Mucosa of stomach (tissue), 1 donor: ENCODE measurements around the gene ORM2.

Experiments
- H3K27me3 ChIP-seq: one replicate; pipeline ENCODE4 v1.7.0; 2013; ENCODE audit warnings: mild to moderate bottlenecking, low read length; ENCODE audit not compliant: control insufficient read depth, insufficient read depth
- H3K36me3 ChIP-seq: one replicate; pipeline ENCODE4 v1.7.0; 2013; ENCODE audit warnings: low read length; ENCODE audit not compliant: control insufficient read depth, insufficient read depth
- H3K4me1 ChIP-seq: one replicate; pipeline ENCODE4 v1.7.0; 2013; ENCODE audit warnings: mild to moderate bottlenecking, low read length; ENCODE audit not compliant: control insufficient read depth, insufficient read depth
- H3K4me3 ChIP-seq: one replicate; pipeline ENCODE4 v1.7.0; 2013; ENCODE audit warnings: low read length
- H3K9ac ChIP-seq: one replicate; pipeline ENCODE4 v1.7.0; 2013; ENCODE audit warnings: mild to moderate bottlenecking, low read length, moderate library complexity
- H3K9me3 ChIP-seq: one replicate; pipeline ENCODE4 v1.7.0; 2013; ENCODE audit warnings: mild to moderate bottlenecking, low read length, moderate library complexity; ENCODE audit not compliant: control insufficient read depth
- donor health status: Pancreatic carcinoma.

ORM2 gene

DNA sequence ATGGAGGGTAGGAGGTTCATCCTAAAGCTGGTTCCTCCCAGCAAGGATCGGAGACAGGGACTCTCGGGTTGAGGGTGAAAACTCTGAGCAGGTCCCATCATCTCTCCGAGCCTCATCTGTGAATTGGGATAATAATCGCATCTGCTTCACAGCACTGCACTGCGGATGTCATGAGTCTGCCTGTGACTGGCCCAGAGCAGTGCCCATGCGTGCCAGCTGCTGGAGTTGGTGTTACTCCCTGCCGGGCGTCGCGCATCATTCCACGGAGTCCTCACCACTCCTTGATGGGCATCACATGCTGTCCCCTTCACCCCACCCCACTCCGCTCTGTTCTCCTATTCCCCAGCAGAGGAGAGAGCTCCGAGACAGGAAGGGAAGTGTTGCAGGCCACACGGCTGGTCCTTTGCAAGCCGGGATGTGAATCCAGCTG lies 41.9 kb upstream of the ORM2 start:
- H3K4me3 ChIP-seq = no peak overlapping the region
- no peak overlapping the region for H3K9ac ChIP-seq
- no peaks in the 10 kb centered on the region for H3K36me3 ChIP-seq
- H3K27me3 ChIP-seq = peaks cover 2% of the 10 kb centered on the region
- no peaks in the 10 kb centered on the region for H3K4me1 ChIP-seq
- no peaks in the 10 kb centered on the region for H3K9me3 ChIP-seq

DNA sequence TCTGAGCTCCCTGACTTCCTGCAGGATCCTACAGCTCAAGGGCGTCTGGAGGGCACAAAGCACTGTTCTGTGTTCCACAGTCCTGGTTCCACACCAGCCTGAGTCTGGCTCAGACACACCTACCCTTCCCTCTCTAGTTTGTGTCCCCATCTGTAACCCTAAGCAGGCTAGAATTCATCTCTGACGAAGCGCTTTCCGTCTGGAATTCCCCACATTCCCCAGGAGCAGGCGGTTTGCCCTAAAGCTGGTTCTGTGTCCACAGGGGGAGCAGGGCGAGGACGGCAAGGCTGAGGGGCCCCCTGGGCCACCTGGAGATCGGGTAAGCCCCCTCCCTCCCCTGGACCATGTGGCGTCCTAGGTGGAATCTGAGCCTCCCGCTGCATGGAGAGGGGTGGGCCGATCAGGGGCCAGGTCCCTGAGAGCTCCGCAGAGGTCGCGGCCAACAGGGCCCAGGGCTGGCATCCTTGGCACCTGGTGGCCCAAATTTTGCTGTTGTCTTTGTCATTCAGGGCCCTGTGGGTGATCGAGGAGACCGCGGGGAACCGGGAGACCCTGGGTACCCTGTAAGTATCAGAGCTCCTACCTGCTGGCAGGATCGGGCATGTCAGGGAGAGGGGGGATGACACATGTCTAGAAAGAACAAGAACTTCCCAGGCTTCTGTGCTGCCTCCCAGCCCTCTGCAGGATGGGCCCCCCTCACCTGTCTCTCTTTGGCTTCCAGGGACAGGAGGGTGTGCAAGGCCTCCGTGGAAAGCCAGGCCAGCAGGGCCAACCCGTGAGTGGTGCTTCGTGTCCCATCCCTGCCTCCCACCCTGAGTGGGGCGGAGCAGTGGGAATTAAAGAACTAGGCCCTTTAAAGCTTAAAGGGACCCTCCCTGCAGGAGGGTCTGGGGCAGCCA lies 41.2 kb upstream of the ORM2 start:
- Histone ChIP-seq H3K4me1 (no peaks in the 10 kb centered on the region), H3K36me3 (no peaks in the 10 kb centered on the region), H3K9ac (no peak overlapping the region), H3K4me3 (no peak overlapping the region), H3K9me3 (no peaks in the 10 kb centered on the region), H3K27me3 (peaks cover 2% of the 10 kb centered on the region)

DNA sequence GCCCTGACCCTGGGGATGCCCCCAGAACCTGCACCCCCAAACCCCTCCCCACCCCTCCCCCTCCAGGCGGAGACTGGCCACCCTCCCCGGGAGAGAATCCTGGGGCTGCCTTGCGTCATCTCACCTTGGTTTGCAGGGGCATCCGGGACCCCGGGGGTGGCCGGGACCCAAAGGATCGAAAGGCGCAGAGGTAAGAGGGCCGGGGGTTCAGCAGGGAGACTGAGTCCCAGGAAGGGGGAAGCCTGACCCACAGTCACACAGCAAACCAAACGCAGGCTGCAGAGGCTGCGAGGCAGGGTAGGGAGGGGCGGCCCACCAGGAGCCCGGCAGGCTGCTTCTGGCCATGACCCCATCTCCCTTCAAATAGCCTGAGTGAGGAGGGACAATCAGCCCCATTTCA lies 40.6 kb upstream of the ORM2 start:
- no peaks in the 10 kb centered on the region for H3K36me3 ChIP-seq

DNA sequence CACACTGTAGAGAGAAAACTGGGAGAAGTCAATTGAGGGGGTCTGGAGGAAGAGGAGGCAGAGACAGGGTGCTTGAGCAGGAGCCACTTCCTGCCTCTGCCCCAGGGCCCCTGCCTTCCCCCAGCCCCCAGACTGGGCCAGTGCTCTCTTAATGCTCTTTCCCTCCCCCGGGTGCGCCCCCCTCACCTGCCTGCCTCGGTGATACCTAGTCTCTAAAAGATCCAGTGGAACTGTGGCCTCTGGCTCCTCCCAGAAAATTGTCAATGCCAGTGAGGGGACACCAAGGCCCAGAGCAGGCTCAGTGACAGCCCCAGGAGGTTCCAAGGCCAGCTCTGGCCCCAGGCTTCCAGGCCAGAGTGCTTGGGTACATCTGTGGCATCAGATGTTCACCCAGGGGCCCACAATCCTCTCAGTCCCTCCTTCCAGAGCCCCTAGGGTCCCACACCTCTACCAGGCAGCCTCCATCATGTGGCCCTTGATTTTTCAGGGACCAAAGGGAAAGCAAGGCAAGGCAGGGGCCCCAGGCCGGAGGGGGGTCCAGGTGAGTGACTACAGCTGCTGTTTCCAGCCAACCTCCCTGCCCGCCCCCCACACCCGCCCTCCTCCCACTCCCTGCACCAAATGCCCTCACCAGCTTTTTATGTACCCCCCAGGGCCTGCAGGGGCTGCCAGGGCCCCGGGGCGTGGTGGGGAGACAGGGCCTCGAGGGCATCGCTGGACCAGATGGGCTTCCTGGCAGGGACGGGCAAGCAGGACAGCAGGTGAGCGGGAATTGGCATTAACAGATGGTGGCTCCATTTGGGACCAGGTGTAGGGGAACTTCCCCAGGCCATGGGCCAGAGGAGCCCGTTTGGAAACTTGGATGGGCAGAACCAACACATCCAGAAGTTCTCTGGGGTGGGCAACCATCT lies 39.8 kb upstream of the ORM2 start:
- H3K9ac ChIP-seq = no peak overlapping the region
- H3K4me3 ChIP-seq = no peak overlapping the region
- H3K9me3 ChIP-seq = no peaks in the 10 kb centered on the region
- H3K4me1 ChIP-seq = no peaks in the 10 kb centered on the region
- no peaks in the 10 kb centered on the region for H3K36me3 ChIP-seq
- H3K27me3 ChIP-seq = peaks cover 2% of the 10 kb centered on the region

More for the DNA sequence above, 40.6 kb upstream of the ORM2 start:
- Histone ChIP-seq H3K9ac (no peak overlapping the region), H3K4me3 (no peak overlapping the region), H3K9me3 (no peaks in the 10 kb centered on the region), H3K27me3 (peaks cover 2% of the 10 kb centered on the region), H3K4me1 (no peaks in the 10 kb centered on the region)

DNA sequence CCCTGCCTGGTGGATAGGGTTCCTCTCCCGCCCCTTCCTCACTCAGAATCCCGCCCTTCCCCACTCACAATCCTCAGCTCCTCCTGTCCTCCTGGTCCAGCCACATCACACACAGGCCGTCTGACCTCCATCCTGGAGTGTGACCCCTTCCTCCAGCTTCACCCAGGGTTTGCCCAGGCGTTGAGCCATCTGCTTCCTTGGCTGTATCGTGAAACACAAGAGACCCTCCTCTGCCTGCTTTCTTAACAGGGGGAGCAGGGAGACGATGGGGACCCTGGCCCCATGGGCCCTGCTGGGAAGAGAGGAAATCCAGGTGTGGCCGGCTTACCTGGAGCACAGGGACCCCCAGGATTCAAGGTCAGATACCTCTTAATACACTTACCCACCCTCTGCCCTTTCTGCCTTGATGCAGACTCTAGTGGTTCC lies 39.1 kb upstream of the ORM2 start:
- no peak overlapping the region for H3K4me3 ChIP-seq
- H3K36me3 ChIP-seq = no peaks in the 10 kb centered on the region
- no peaks in the 10 kb centered on the region for H3K9me3 ChIP-seq
- no peak overlapping the region for H3K9ac ChIP-seq
- peaks cover 2% of the 10 kb centered on the region for H3K27me3 ChIP-seq
- no peaks in the 10 kb centered on the region for H3K4me1 ChIP-seq

DNA sequence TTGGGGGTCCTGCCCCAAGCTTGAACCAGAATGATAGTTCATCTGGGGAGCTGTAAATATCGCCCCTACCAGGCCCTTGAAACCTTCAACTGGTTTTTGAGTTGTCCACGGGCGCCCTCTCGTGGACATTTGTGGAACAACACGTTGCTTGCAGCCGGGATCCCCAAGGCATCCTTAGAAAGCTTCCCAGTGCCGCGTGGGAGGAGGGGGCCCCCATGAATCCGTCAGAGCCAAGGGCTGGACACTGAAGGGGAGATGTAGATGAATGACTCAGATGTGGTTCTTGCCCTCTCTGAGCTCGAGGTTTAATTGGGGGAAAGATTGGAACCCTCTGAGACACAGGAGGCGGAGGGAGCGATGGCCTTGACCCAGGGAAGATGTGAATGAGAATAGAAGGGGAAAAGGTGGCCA lies 38.6 kb upstream of the ORM2 start:
- Histone ChIP-seq H3K4me1 (no peaks in the 10 kb centered on the region), H3K9ac (no peak overlapping the region), H3K27me3 (peaks cover 2% of the 10 kb centered on the region), H3K9me3 (no peaks in the 10 kb centered on the region), H3K4me3 (no peak overlapping the region), H3K36me3 (no peaks in the 10 kb centered on the region)

DNA sequence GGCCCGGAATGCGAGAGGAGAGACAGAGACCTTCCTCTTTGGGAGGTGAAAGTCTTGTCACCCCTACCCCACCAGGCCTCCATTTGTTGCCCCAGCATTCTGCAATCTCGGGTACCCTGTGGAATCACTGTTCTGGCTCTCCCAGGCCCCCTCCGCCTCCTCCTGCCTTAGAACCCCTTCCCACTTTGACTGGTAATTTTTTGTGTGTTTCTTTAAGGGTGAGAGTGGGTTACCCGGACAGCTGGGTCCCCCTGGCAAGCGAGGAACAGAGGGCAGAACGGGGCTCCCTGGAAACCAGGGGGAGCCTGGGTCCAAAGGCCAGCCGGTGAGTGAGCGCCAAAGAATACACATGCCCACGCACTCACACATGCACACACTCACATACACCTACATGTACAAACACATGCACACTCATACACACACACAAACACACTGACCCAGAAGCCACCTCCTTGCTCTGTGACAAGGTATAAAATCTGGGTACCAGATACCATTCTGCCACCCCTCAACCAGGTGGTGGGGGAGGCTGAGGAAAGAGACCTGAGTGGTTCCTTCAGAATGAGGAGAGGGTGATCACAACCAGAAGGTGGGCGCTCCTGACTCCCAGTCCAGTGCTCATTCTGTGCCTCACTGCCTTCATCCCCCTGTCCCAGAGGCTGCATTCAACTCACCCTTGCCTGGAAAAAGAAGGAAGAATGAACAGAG lies 37.6 kb upstream of the ORM2 start:
- H3K36me3 ChIP-seq = no peaks in the 10 kb centered on the region
- H3K9me3 ChIP-seq = no peaks in the 10 kb centered on the region
- H3K9ac ChIP-seq = no peak overlapping the region
- no peak overlapping the region for H3K4me3 ChIP-seq
- peaks cover 2% of the 10 kb centered on the region for H3K27me3 ChIP-seq
- no peaks in the 10 kb centered on the region for H3K4me1 ChIP-seq

DNA sequence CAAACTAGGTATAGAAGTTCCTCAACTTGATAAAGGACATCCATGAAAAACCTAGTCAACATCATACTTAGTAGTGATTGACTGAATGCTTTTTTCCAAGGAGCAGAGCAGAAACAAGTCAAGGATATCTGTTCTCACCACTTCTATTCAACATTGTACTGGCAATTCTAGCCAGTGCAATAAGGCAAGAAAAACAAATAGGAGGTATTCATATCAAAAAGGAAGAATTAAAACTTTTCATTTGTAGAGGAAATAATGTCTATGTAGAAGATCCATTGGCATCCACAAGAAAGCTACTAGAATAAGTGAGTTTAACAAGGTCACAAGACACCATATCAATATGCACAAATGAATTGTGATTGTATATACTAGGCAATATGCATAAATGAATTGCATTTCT lies 35.0 kb upstream of the ORM2 start:
- no peaks in the 10 kb centered on the region for H3K4me1 ChIP-seq
- H3K9me3 ChIP-seq = no peaks in the 10 kb centered on the region
- H3K9ac ChIP-seq = no peak overlapping the region
- peaks cover 2% of the 10 kb centered on the region for H3K27me3 ChIP-seq
- H3K36me3 ChIP-seq = no peaks in the 10 kb centered on the region
- no peak overlapping the region for H3K4me3 ChIP-seq

DNA sequence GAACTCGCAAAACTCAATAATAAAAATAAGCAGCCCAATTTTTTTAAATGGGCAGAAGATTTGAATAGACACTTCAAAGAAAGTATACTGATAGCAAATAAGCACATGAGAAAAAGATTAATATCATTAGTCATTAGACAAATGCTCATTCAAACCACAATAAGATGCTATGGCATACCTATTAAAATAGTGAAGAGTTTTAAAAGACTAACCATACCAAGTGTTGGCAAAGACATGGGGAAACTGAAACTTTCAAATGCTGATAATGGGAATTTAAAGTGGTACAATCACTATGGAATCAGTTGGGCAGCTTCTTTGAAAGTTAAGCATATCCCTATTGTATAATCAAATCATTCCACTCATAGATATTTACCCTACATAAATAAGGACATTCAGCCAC lies 33.3 kb upstream of the ORM2 start:
- H3K9ac ChIP-seq = no peak overlapping the region
- no peak overlapping the region for H3K4me3 ChIP-seq
- no peaks in the 10 kb centered on the region for H3K27me3 ChIP-seq
- no peaks in the 10 kb centered on the region for H3K4me1 ChIP-seq
- peaks cover 6% of the 10 kb centered on the region for H3K36me3 ChIP-seq
- H3K9me3 ChIP-seq = no peaks in the 10 kb centered on the region

DNA sequence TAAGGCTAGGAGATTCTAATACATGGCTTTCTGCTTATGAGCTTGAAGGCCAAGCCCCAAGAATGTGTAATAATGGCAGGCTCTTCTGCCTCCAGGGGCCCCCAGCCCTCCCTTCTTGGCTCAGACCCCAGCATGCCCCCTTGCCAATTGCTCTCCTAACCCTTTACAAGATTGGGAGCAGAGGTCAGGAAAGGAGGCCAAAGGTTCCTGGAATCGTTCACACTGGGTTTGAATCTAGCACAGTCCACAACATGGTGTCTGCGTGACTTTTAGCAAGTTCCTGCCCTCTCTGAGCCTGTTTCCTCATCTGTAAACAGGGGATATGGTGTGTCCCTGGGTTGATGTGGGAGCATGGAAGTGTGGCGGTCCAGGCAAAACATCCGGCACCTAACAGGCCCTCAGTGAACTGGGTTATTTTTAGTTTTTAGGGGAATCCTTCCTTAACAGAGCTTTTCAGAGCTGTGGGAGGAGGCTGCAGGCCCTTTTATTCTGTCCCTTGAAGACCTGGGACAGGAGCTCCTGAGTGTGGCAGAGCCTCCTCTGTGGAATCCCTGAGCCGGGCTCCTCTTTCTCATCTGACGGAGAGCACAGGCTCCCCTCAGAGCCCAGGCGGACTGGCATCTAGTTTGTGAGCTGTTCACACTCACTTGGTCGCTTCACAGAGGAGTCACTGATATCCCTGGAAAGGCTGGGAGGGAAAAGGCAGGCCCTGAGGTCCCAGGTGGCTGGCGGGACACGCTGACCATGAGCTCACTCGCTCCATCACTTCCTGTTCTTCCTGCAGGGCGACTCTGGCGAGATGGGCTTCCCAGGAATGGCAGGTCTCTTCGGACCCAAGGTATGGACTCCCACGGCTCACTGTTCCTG lies 30.1 kb upstream of the ORM2 start:
- no peak overlapping the region for H3K9ac ChIP-seq

DNA sequence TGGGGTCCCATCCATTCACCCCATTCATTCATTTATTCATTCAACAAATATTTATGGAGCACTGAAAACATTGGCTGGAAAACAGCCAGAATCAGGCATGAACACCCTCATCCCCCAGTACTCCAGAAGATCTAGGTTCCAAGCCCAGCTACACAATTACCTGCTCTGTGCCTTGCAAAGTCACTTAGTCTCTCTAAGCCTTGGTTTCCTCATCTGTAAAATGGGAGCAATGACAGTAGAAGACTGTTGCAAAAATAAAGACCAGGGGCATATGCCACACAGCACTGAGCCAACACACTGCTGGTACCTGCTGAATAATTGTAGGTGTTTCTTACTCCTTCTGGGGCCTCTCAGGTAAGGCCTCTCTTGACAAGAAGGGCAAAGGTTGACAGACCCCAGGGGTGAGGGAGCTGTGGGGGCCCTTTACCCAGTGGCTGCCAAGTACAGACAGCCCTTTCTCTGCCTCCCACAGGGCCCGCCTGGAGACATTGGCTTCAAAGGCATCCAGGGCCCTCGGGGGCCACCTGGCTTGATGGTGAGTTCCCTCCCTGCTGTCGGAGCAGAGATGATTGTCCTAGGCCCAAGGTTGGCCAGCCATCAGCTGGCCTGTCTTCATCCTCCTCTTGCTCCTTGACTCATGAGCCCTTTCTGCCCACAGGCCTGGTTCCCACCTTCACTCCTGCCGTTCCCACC lies 29.4 kb upstream of the ORM2 start:
- Histone ChIP-seq H3K27me3 (no peaks in the 10 kb centered on the region), H3K4me1 (no peaks in the 10 kb centered on the region), H3K4me3 (no peak overlapping the region), H3K9ac (no peak overlapping the region), H3K9me3 (no peaks in the 10 kb centered on the region), H3K36me3 (peaks cover 6% of the 10 kb centered on the region)

More for the DNA sequence above, 30.1 kb upstream of the ORM2 start:
- Histone ChIP-seq H3K4me3 (no peak overlapping the region), H3K9me3 (no peaks in the 10 kb centered on the region), H3K36me3 (peaks cover 6% of the 10 kb centered on the region), H3K4me1 (no peaks in the 10 kb centered on the region), H3K27me3 (no peaks in the 10 kb centered on the region)
